ENCODE measurements around the gene PGAM2. TPM values are rescaled to one million over a fixed set of nuclear protein-coding genes. Genes with fewer than 3 reads are reported as not detected.

Gene PGAM2
- polyA plus RNA-seq, 4 donors = 0.26 to 2.8 (median 1.6) TPM

GRCh38 chr7:44086627-44087026 is 21.3 kb upstream of the PGAM2 start:
- no peak for DNase-seq (ENCODE audit: low read depth in 4 of 4, low spot score in 3 of 4)

DNA sequence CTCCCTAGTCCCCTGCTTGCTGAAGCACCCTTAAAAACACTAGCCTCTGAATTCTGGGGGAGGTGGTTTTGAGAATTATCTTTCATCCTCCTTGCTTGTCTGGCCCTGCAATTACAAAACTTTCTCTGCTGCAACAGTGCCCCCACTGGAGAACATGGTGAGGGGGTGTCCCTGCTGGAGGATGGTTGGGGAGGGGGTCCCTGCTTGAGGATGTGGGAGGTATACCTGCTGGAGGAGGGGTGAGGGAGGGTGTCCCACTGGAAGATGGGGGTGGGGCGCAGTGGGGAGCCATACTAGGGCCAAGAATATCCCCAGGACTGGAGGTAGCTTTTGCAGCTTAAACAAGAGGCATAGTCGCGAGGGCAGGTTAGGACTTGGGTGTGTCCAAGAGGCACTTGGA is 20.2 kb upstream of the PGAM2 start:
- no peak for DNase-seq (ENCODE audit: low read depth in 4 of 4, low spot score in 3 of 4)

DNA sequence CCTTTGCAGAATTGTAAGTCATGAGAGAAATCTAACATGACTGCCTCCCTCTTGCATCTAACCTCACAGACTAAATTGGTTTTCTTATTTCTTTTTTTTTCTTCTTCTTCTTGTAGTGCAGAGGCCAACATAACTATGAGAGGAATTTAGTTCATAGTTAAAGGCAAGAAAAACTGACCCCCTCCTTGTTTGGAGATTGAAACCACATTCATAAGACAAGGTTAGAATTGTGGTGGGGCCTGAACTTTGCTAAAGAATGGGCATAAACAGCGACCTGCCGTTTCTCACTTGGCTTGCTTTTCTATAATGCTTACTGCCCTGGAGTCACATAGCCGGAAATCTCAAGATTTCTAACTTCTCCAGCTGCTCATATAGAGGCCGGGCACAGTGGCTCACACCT is 19.3 kb upstream of the PGAM2 start:
- no peak for DNase-seq (ENCODE audit: low read depth in 4 of 4, low spot score in 3 of 4)

GRCh38 chr7:44083796-44084195 is 18.4 kb upstream of the PGAM2 start:
- DNase-seq (ENCODE audit: low read depth in 4 of 4, low spot score in 3 of 4) = no peak

- DNase-seq (ENCODE audit: low read depth in 4 of 4, low spot score in 3 of 4) = peak; percentile 92 to 97 (median 94)
These were observed 17.3 kb upstream of the PGAM2 start for GRCh38 chr7:44082541-44083207.

GRCh38 chr7:44081266-44081748 is 15.9 kb upstream of the PGAM2 start:
- DNase-seq (ENCODE audit: low read depth in 4 of 4, low spot score in 3 of 4) = no peak

- no peak for DNase-seq (ENCODE audit: low read depth in 4 of 4, low spot score in 3 of 4)
These were observed 15.4 kb upstream of the PGAM2 start for GRCh38 chr7:44080686-44081265.

- DNase-seq (ENCODE audit: low read depth in 4 of 4, low spot score in 3 of 4) = no peak
These were observed 14.8 kb upstream of the PGAM2 start for GRCh38 chr7:44080118-44080517.

DNA sequence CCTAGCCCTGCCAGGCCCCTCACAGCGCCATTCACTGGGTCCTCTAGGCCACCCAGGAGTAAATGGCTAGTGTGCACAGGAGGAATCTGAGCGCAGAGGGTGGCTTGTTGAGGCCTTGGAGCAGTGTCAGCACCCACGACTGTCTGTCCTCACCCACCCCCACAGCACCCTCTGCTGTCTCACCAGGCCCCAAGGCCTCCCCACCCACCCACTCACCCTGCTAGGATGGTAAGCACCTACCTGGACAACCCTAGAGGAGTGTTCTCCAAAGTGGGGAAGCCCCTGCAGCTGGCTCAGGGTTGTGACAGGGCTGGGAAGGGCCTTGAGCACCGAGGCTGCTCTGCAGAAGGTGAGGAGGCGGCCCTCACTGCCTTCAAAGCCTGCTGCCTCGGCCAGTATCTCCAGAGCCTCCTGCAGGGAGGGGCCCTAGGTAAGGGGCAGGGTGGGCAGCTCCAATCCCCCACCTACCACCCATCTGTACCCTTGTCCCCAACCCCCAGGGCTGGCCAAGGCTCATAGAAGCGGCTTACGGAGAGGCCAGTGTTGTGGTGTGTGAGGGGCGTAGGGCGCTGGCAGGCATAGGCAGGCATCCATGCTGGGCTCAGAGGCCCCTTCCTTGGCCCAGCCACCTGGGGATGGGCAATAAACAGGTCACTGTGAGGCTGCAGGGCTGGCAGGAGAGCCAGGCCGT is 14.1 kb upstream of the PGAM2 start:
- DNase-seq (ENCODE audit: low read depth in 4 of 4, low spot score in 3 of 4) = no peak

GRCh38 chr7:44078521-44078920 is 13.2 kb upstream of the PGAM2 start:
- DNase-seq (ENCODE audit: low read depth in 4 of 4, low spot score in 3 of 4) = peak in 2 of 4 donors; percentile 53 to 55

- no peak for DNase-seq (ENCODE audit: low read depth in 4 of 4, low spot score in 3 of 4)
These were observed 12.3 kb upstream of the PGAM2 start for GRCh38 chr7:44077681-44078091.

DNA sequence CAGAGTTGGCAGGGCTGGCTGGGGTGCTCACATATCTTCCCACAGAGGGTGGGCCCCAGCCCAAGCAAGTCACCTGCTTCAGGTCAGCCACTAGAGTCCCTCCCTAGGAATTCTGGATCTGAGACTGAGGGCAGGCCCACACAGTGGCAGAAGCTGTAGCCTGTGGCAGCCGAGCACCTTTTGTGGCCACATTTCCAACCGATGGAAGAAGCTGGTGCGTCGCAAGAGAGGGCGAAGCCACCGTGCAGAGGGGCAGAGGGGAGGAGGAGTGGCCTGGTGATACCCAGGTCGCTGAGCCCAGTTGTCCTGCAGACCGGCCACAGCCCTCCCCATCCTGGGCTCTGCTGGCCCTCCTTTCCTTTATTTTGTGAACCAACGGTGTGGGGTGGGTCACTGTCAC is 11.7 kb upstream of the PGAM2 start:
- DNase-seq (ENCODE audit: low read depth in 4 of 4, low spot score in 3 of 4) = no peak

- no peak for DNase-seq (ENCODE audit: low read depth in 4 of 4, low spot score in 3 of 4)
These were observed 10.9 kb upstream of the PGAM2 start for GRCh38 chr7:44076101-44076895.

GRCh38 chr7:44075296-44076075 is 10.1 kb upstream of the PGAM2 start:
- DNase-seq (ENCODE audit: low read depth in 4 of 4, low spot score in 3 of 4) = no peak

GRCh38 chr7:44074349-44074695 is 9.0 kb upstream of the PGAM2 start:
- DNase-seq (ENCODE audit: low read depth in 4 of 4, low spot score in 3 of 4) = no peak

GRCh38 chr7:44073664-44074348 is 8.4 kb upstream of the PGAM2 start:
- no peak for DNase-seq (ENCODE audit: low read depth in 4 of 4, low spot score in 3 of 4)

DNA sequence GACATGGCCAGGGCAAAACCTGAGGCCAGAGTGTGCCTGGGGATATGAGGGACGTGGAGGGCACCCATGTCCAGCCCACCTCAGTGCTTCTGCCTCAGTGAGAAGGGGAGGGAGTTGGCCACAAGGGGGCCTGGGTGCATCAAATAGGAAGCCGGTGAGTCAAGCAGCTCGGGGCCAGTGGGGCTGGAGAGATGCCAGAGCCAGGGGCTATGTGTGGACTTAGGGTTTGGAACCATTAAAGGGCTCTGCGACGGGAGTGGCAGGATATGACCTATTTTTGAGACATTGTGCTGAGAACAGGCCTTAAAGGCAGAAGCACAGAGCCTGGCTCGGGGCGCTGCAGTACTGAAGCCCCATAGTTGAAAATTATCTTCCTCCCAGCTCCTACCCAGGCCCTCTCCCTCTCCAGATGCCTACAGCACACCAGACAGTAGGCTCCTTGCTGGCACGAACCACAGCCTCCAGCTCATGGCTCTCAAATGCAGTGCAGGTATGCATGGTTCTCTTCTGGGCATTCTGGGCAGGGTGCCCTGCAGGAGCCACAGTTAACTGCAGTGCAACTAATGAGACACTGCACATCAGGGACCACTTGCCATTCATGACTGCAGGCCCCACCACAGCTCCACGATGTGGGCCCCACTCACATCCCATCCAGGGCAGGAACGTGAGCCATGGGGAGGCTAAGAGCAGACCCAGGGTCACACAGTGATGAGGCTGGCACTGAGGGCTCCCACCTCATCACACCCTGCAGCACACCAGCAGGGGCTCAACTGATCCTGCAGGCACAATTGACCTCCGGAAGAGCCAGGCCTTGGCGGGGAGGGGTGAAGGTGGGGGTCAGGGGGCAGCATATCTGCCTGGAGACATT is 7.2 kb upstream of the PGAM2 start:
- DNase-seq (ENCODE audit: low read depth in 4 of 4, low spot score in 3 of 4) = no peak

GRCh38 chr7:44071726-44072363 is 6.5 kb upstream of the PGAM2 start:
- no peak for DNase-seq (ENCODE audit: low read depth in 4 of 4, low spot score in 3 of 4)
